B cell (primary cell): ENCODE measurements around the gene HINT3. TPM values are rescaled to one million over a fixed set of nuclear protein-coding genes. Genes with fewer than 3 reads are reported as not detected.

Experiments used
- ATAC-seq: fragments of 200-7000 bp; cut with Tn5 transposase; one replicate; pipeline ENCODE4 v1.10.0; 2021; ENCODE audit warnings: low read depth, mild to moderate bottlenecking, moderate number of reproducible peaks, moderate library complexity
- CTCF ChIA-PET: fragments of 350-600 bp; sonication (Branson Sonifier 250); formaldehyde crosslinking; loops from one replicate; lab custom pipeline; 2021; ENCODE audit warnings: antibody characterized with exemption, inconsistent platforms; lab: Charles Lee
- POLR2A ChIA-PET: fragments of 350-600 bp; sonication (Branson Sonifier 250); formaldehyde crosslinking; loops from one replicate; lab custom pipeline; 2021; ENCODE audit warnings: antibody characterized with exemption; lab: Charles Lee
- DNase-seq: peaks from one replicate; pipeline ENCODE4 v3.0.0; 2013
- H2AFZ ChIP-seq: 2 replicates; pipeline ENCODE4 v1.6.1; 2012; ENCODE audit warnings: mild to moderate bottlenecking, low read depth, low read length; ENCODE audit not compliant: insufficient read depth, poor library complexity, severe bottlenecking
- H3K27ac ChIP-seq, 2 donors: 1 replicate in 1 of 2; 2 replicates in 1 of 2; pipeline ENCODE4 v1.5.1; 2012 to 2013; ENCODE audit warnings: low read length in 2 of 2, mild to moderate bottlenecking in 2 of 2, moderate library complexity in 1 of 2
- H3K27me3 ChIP-seq, 4 experiments: fragments of 200-600 bp in 1 of 4; sonication (generic) in 1 of 4; replicated peaks in 1 of 4; 1 replicate in 2 of 4; 2 replicates in 2 of 4; pipeline versions ENCODE4 v1.6.1 to v1.7.0; 2013 to 2016; ENCODE audit warnings: low read length in 3 of 4, mild to moderate bottlenecking in 2 of 4, mixed read lengths in 1 of 4, moderate library complexity in 1 of 4; ENCODE audit not compliant: insufficient read depth in 4 of 4, control insufficient read depth in 3 of 4; ENCODE audit errors: control extremely low read depth in 1 of 4
- H3K36me3 ChIP-seq, 2 experiments: replicated peaks in 1 of 2; 1 replicate in 1 of 2; 2 replicates in 1 of 2; pipeline versions ENCODE4 v1.6.1 to v1.7.1; 2013; ENCODE audit warnings: low read length in 1 of 2; ENCODE audit not compliant: insufficient read depth in 2 of 2, control insufficient read depth in 1 of 2; ENCODE audit errors: control extremely low read depth in 1 of 2, extremely low read depth in 1 of 2
- H3K4me1 ChIP-seq, 2 donors: fragments of 200-600 bp in 1 of 2; sonication (generic) in 1 of 2; 1 replicate in 1 of 2; 2 replicates in 1 of 2; pipeline versions ENCODE4 v1.5.1 to v1.6.1; 2013 to 2017; ENCODE audit warnings: low read length in 2 of 2; ENCODE audit not compliant: control insufficient read depth in 2 of 2, insufficient read depth in 2 of 2
- H3K4me2 ChIP-seq: replicated peaks from 2 replicates; pipeline ENCODE3; 2012; ENCODE audit warnings: mild to moderate bottlenecking, low read depth, low read length; ENCODE audit not compliant: poor library complexity, severe bottlenecking
- H3K4me3 ChIP-seq, 5 experiments: fragments of 200-600 bp in 1 of 5; sonication (generic) in 1 of 5; 1 replicate in 3 of 5; 2 replicates in 2 of 5; pipeline versions ENCODE4 v1.5.1 to v1.7.0; 2011 to 2016; ENCODE audit warnings: low read length in 4 of 5, mild to moderate bottlenecking in 4 of 5, low read depth in 2 of 5, control low read depth in 1 of 5, moderate library complexity in 1 of 5; ENCODE audit not compliant: insufficient read depth in 1 of 5; ENCODE audit errors: control extremely low read depth in 1 of 5, extremely low read depth in 1 of 5
- H3K79me2 ChIP-seq: fragments of 200-600 bp; sonication (generic); one replicate; pipeline ENCODE4 v1.6.0; 2016; ENCODE audit warnings: low read length; ENCODE audit not compliant: control insufficient read depth, insufficient read depth
- H3K9ac ChIP-seq: fragments of 200-600 bp; sonication (generic); 2 replicates; pipeline ENCODE4 v1.6.1; 2017; ENCODE audit warnings: mild to moderate bottlenecking, low read length, moderate library complexity
- H3K9me3 ChIP-seq, 3 donors: one replicate each; pipeline versions ENCODE4 v1.6.1 to v1.7.1; 2013; ENCODE audit warnings: low read length in 2 of 3; ENCODE audit not compliant: control insufficient read depth in 2 of 3, insufficient read depth in 1 of 3; ENCODE audit errors: control extremely low read depth in 1 of 3
- H4K20me1 ChIP-seq: 2 replicates; pipeline ENCODE4 v1.6.0; 2012; ENCODE audit warnings: mild to moderate bottlenecking, low read length; ENCODE audit not compliant: insufficient read depth, control insufficient read depth, poor library complexity, severe bottlenecking
- H3K27ac Mint-ChIP-seq: one replicate; pipeline ENCODE4 v1.8.0; 2021; ENCODE audit warnings: mixed read lengths
- H3K27me3 Mint-ChIP-seq: one replicate; pipeline ENCODE4 v1.8.0; 2021; ENCODE audit warnings: mixed read lengths
- H3K4me1 Mint-ChIP-seq: one replicate; pipeline ENCODE4 v1.8.0; 2021; ENCODE audit warnings: mixed read lengths
- H3K4me3 Mint-ChIP-seq: one replicate; pipeline ENCODE4 v1.8.0; 2021; ENCODE audit warnings: mixed read lengths
- H3K9me3 Mint-ChIP-seq: one replicate; pipeline ENCODE4 v1.8.0; 2022; ENCODE audit warnings: mixed read lengths; ENCODE audit not compliant: insufficient read depth
- EZH2 ChIP-seq: IDR thresholded peaks from 2 replicates; pipeline ENCODE4 v1.6.1; 2012; ENCODE audit warnings: borderline replicate concordance, low read depth, mild to moderate bottlenecking, moderate library complexity, low read length; ENCODE audit not compliant: insufficient read depth, poor library complexity, severe bottlenecking
- WGBS: methylation state at CpG from one replicate; pipeline ENCODE4 v1.1.5; 2013; ENCODE audit warnings: missing lambda C conversion rate; ENCODE audit not compliant: insufficient coverage; 5-methylcytosine and 5-hydroxymethylcytosine counted together
- intact Hi-C: fragments of 100-400 bp; cut with micrococcal nuclease; formaldehyde crosslinking; loops from one replicate; pipeline ENCODE4 v1.10.0; 2022
- polyA plus RNA-seq: library from polyadenylated mRNA; depleted of rRNA; stranded (reverse); fragments of >200 nt; gene quantifications from 2 replicates; pipeline ENCODE4 v1.2.3, GENCODE V29; 2012
- total RNA-seq, 2 donors: library from RNA; stranded (reverse); fragments of 120-200 nt in 1 of 2; gene quantifications; 1 replicate in 1 of 2; 2 replicates in 1 of 2; pipeline versions ENCODE4 v1.2.3 to v1.2.4, GENCODE V29; 2013 to 2022
- TF ChIP-seq, protein P1 (sequence below): fragments of 200-600 bp; IDR thresholded peaks from one replicate; pipeline ENCODE4 v1.8.0; 2022; ENCODE audit warnings: antibody characterized with exemption, mild to moderate bottlenecking

The HINT3 gene
- total and polyA plus RNA-seq, 2 donors (not counting 1 experiment from before 2014, with no cell fraction given) = 5.5 to 12.4 TPM

DNA sequence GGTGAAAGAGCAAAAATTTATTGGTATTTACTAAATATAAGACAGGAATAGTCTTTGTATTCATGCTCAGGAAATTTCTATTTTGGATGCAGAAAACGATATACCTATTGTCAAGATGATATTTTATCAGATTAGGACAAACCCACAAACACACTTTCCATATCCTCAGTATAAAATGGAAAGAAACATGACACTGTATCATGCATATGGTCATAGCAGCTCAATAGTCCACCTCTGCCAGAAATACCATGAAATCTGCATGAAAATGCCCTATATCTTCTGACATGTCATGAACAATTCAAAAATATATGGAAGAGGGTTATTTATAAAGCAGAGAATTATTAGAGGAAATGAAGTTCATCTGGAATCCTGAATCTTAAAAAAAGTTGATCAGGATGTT lies 11.7 kb upstream of the HINT3 start:
- H3K79me2 ChIP-seq = no peaks in the 10 kb centered on the region
- no peak overlapping the region for H3K4me3 ChIP-seq
- intact Hi-C loops = no loop called here
- no peaks in the 10 kb centered on the region for H3K36me3 ChIP-seq
- no peaks in the 10 kb centered on the region for H3K9me3 ChIP-seq
- no peak overlapping the region for H3K4me2 ChIP-seq
- Mint-ChIP-seq H3K4me3 (no peak overlapping the region), H3K27me3 (peaks cover 14% of the 10 kb centered on the region), H3K27ac (no peak overlapping the region), H3K9me3 (no peaks in the 10 kb centered on the region), H3K4me1 (no peaks in the 10 kb centered on the region)
- no peaks in the 10 kb centered on the region for H4K20me1 ChIP-seq
- TF ChIP-seq, protein P1, sequence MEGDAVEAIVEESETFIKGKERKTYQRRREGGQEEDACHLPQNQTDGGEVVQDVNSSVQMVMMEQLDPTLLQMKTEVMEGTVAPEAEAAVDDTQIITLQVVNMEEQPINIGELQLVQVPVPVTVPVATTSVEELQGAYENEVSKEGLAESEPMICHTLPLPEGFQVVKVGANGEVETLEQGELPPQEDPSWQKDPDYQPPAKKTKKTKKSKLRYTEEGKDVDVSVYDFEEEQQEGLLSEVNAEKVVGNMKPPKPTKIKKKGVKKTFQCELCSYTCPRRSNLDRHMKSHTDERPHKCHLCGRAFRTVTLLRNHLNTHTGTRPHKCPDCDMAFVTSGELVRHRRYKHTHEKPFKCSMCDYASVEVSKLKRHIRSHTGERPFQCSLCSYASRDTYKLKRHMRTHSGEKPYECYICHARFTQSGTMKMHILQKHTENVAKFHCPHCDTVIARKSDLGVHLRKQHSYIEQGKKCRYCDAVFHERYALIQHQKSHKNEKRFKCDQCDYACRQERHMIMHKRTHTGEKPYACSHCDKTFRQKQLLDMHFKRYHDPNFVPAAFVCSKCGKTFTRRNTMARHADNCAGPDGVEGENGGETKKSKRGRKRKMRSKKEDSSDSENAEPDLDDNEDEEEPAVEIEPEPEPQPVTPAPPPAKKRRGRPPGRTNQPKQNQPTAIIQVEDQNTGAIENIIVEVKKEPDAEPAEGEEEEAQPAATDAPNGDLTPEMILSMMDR = no peak
- no peak for TF ChIP-seq EZH2
- H3K9ac ChIP-seq = no peak overlapping the region
- no peak for ATAC-seq
- no peaks in the 10 kb centered on the region for H3K4me1 ChIP-seq
- no peak for DNase-seq
- no peak overlapping the region for H3K27ac ChIP-seq
- peaks cover 0 to 9% (median 3%) of the 10 kb centered on the region in 4 experiments for H3K27me3 ChIP-seq
- ChIA-PET POLR2A (no interaction called here), CTCF (no interaction called here)
- no peak overlapping the region for H2AFZ ChIP-seq
- WGBS = no CpG with 5 or more reads among the region's 1 CpG

DNA sequence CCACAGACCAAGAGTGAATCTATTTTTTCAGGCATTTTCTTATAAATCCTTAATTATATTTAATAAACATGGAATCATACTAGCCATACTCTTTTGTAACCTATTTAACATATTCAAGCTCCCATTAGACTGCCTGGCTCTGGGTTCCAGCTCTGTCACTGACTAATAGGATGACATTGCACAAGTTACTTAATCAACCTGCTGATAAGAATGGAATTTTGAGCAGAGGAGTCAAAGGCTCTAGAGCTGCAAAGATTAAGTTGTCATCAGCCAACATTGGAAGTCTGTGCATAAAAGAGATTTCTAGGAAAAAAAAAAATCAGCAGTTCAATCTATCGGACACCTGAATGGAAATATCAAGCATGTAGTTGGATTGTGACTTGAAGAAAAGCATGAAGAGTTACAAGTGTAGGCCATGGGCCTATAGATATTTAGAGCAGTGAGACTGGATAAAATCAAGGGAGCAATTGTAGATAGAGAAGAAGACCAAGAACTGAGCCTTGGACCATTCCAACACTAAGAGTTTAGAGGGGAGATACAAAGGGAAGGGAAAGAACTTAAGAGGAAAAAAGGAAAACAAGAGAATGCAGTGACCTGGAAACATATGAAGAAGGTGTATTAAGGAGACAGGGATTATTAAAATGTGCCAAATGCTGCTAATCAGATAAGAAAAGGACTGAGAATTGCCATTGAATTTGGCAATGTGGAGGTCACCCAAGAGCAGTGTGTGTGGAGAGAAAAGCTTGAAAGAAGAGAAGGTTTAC lies 11.0 kb upstream of the HINT3 start:
- H3K4me3 ChIP-seq = no peak overlapping the region
- H3K27ac ChIP-seq = no peak overlapping the region
- no peaks in the 10 kb centered on the region for H3K36me3 ChIP-seq
- H3K79me2 ChIP-seq = no peaks in the 10 kb centered on the region
- Mint-ChIP-seq H3K27me3 (peaks cover 14% of the 10 kb centered on the region), H3K9me3 (no peaks in the 10 kb centered on the region), H3K27ac (no peak overlapping the region), H3K4me3 (no peak overlapping the region), H3K4me1 (no peaks in the 10 kb centered on the region)
- ChIA-PET POLR2A (no interaction called here), CTCF (interaction anchor here (0.6 kb wide), 1 partner anchor 171 kb away, joined by 4 read pairs; no protein-coding TSS in a partner anchor)
- no peaks in the 10 kb centered on the region for H3K4me1 ChIP-seq
- 100% methylated on average over 1 of the region's 1 CpG for WGBS
- H3K27me3 ChIP-seq = peaks cover 0 to 7% (median 2%) of the 10 kb centered on the region in 4 experiments
- TF ChIP-seq, protein P1 = no peak
- TF ChIP-seq EZH2 = no peak
- no peak overlapping the region for H3K9ac ChIP-seq
- intact Hi-C loops = no loop called here
- H3K9me3 ChIP-seq = no peaks in the 10 kb centered on the region
- no peaks in the 10 kb centered on the region for H4K20me1 ChIP-seq
- no peak for ATAC-seq
- no peak for DNase-seq
- no peak overlapping the region for H2AFZ ChIP-seq
- no peak overlapping the region for H3K4me2 ChIP-seq
